T-helper 2 cell treated with Interferon-gamma antibody and Interleukin-4, amounts not matched to agents 5 μg/mL and 100 μg/mL, for 36 hours (primary cell): ENCODE results near the gene MYO1D.

Source experiments
- DNase-seq: peaks from one replicate; pipeline ENCODE4 v3.0.0; 2021; ENCODE audit warnings: low spot score
- H3K27ac Mint-ChIP-seq: one replicate; pipeline ENCODE4 v1.8.0; 2021; ENCODE audit warnings: mild to moderate bottlenecking, mixed read lengths
- H3K27me3 Mint-ChIP-seq: one replicate; pipeline ENCODE4 v1.8.0; 2021; ENCODE audit warnings: low read depth, mixed read lengths
- H3K36me3 Mint-ChIP-seq: one replicate; pipeline ENCODE4 v1.8.0; 2021; ENCODE audit warnings: low read depth, mixed read lengths
- H3K4me1 Mint-ChIP-seq: one replicate; pipeline ENCODE4 v1.8.0; 2021; ENCODE audit warnings: low read depth, mixed read lengths
- H3K4me3 Mint-ChIP-seq: one replicate; pipeline ENCODE4 v1.8.0; 2022; ENCODE audit warnings: mild to moderate bottlenecking, moderate library complexity, mixed read lengths
- H3K9me3 Mint-ChIP-seq: one replicate; pipeline ENCODE4 v1.8.0; 2021; ENCODE audit warnings: mixed read lengths

Gene MYO1D

DNA sequence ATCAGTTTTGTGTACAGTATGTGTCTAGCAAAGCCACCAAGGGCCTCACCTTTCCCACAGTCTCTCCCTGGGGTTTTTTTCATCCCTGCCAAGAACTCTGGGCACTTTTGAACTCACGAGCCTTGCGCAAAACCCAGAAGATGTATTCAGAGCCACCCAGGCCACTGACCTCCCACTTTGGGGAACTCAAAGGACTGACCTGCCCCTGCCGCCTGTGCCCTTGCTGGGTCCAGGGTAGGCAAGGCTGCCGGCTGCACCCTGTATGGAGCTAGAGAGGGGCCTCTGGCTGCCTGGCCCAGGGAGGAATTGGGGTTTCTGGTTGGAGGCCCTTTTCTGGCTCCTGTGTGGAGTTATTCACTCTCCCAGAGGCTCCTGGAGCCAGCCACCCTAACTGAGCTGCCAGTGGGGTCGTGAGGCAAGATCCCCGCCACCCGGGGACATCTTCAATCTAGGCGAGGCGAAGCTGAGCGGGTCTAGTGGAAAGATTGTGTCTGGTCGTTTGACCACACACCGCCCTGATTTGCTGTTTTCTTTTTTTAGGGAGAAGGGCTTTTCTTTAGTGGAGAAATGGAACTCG is 388.2 kb downstream of the MYO1D start:
- Mint-ChIP-seq H3K36me3 (peaks cover 27% of the 10 kb centered on the region), H3K4me1 (peaks cover 53% of the 10 kb centered on the region), H3K9me3 (no peaks in the 10 kb centered on the region), H3K27me3 (no peaks in the 10 kb centered on the region), H3K4me3 (peak overlapping the region; percentile 91), H3K27ac (no peak overlapping the region)
- no peak for DNase-seq

DNA sequence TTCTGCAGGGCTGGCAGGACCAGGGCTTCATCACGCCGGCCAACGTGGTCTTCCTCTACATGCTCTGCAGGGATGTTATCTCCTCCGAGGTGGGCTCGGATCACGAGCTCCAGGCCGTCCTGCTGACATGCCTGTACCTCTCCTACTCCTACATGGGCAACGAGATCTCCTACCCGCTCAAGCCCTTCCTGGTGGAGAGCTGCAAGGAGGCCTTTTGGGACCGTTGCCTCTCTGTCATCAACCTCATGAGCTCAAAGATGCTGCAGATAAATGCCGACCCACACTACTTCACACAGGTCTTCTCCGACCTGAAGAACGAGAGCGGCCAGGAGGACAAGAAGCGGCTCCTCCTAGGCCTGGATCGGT is 388.8 kb downstream of the MYO1D start:
- DNase-seq: no peak
- H3K36me3 Mint-ChIP-seq: peaks cover 30% of the 10 kb centered on the region
- H3K27ac Mint-ChIP-seq: peak overlapping the region; percentile 84
- H3K9me3 Mint-ChIP-seq: no peaks in the 10 kb centered on the region
- H3K4me3 Mint-ChIP-seq: peak overlapping the region; percentile 91
- no peaks in the 10 kb centered on the region for H3K27me3 Mint-ChIP-seq
- peaks cover 54% of the 10 kb centered on the region for H3K4me1 Mint-ChIP-seq

DNA sequence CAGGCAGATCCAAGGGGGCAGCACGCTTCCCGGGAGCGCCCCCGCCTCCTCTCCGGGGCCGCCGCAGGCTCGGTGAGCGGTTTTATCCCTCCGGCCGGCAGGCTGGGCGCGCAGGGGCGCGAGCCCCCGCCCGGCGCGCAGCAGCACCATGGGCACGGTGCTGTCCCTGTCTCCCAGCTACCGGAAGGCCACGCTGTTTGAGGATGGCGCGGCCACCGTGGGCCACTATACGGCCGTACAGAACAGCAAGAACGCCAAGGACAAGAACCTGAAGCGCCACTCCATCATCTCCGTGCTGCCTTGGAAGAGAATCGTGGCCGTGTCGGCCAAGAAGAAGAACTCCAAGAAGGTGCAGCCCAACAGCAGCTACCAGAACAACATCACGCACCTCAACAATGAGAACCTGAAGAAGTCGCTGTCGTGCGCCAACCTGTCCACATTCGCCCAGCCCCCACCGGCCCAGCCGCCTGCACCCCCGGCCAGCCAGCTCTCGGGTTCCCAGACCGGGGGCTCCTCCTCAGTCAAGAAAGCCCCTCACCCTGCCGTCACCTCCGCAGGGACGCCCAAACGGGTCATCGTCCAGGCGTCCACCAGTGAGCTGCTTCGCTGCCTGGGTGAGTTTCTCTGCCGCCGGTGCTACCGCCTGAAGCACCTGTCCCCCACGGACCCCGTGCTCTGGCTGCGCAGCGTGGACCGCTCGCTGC is 389.3 kb downstream of the MYO1D start:
- Mint-ChIP-seq H3K4me3 (peak overlapping the region; percentile 91), H3K27ac (peak overlapping the region; percentile 84), H3K27me3 (no peaks in the 10 kb centered on the region), H3K9me3 (no peaks in the 10 kb centered on the region), H3K4me1 (peaks cover 49% of the 10 kb centered on the region), H3K36me3 (peaks cover 30% of the 10 kb centered on the region)
- DNase-seq: peak; percentile 26

GRCh38 chr17:32486701-32487472 is 390.0 kb downstream of the MYO1D start, which contains the start of gene CDK5R1:
Gene CDK5R1 (plus strand): TSS chr17:32486993. CDS start chr17:32487621, 628 bp downstream.
- Mint-ChIP-seq H3K27ac (peak within 1 kb of the TSS; percentile 84), H3K36me3 (peaks cover 30% of the 10 kb centered on the region), H3K27me3 (no peaks in the 10 kb centered on the region), H3K9me3 (no peaks in the 10 kb centered on the region), H3K4me1 (peaks cover 42% of the 10 kb centered on the region), H3K4me3 (peak within 1 kb of the TSS; percentile 91)
- DNase-seq: peak; percentile 78

- peaks cover 35% of the 10 kb centered on the region for H3K36me3 Mint-ChIP-seq
- no peaks in the 10 kb centered on the region for H3K9me3 Mint-ChIP-seq
- peak; percentile 68 for DNase-seq
- peak overlapping the region; percentile 75 for H3K4me3 Mint-ChIP-seq
- peaks cover 37% of the 10 kb centered on the region for H3K4me1 Mint-ChIP-seq
- no peaks in the 10 kb centered on the region for H3K27me3 Mint-ChIP-seq
- H3K27ac Mint-ChIP-seq: peak overlapping the region; percentile 52
Observed at GRCh38 chr17:32486111-32486700, 390.7 kb downstream of the MYO1D start.

GRCh38 chr17:32485261-32486110 is 391.4 kb downstream of the MYO1D start:
- Mint-ChIP-seq H3K4me1 (peaks cover 32% of the 10 kb centered on the region), H3K9me3 (no peaks in the 10 kb centered on the region), H3K27ac (peak overlapping the region; percentile 52), H3K27me3 (no peaks in the 10 kb centered on the region), H3K4me3 (peak overlapping the region; percentile 75), H3K36me3 (peaks cover 37% of the 10 kb centered on the region)
- no peak for DNase-seq

GRCh38 chr17:32484628-32485027 is 392.3 kb downstream of the MYO1D start:
- no peak overlapping the region for H3K27ac Mint-ChIP-seq
- H3K36me3 Mint-ChIP-seq: peaks cover 40% of the 10 kb centered on the region
- H3K27me3 Mint-ChIP-seq: no peaks in the 10 kb centered on the region
- peaks cover 24% of the 10 kb centered on the region for H3K4me1 Mint-ChIP-seq
- no peaks in the 10 kb centered on the region for H3K9me3 Mint-ChIP-seq
- no peak for DNase-seq
- no peak overlapping the region for H3K4me3 Mint-ChIP-seq

- Mint-ChIP-seq H3K4me3 (peak overlapping the region; percentile 1), H3K27ac (no peak overlapping the region), H3K9me3 (no peaks in the 10 kb centered on the region), H3K36me3 (peaks cover 39% of the 10 kb centered on the region), H3K4me1 (peaks cover 18% of the 10 kb centered on the region), H3K27me3 (no peaks in the 10 kb centered on the region)
- DNase-seq: no peak
Observed at GRCh38 chr17:32484041-32484461, 392.9 kb downstream of the MYO1D start.

GRCh38 chr17:32483451-32484019 is 393.4 kb downstream of the MYO1D start:
- Mint-ChIP-seq H3K36me3 (peaks cover 38% of the 10 kb centered on the region), H3K27ac (no peak overlapping the region), H3K4me3 (no peak overlapping the region), H3K27me3 (no peaks in the 10 kb centered on the region), H3K4me1 (peaks cover 14% of the 10 kb centered on the region), H3K9me3 (no peaks in the 10 kb centered on the region)
- no peak for DNase-seq

GRCh38 chr17:32482568-32483320 is 394.2 kb downstream of the MYO1D start:
- H3K36me3 Mint-ChIP-seq: peaks cover 37% of the 10 kb centered on the region

DNA sequence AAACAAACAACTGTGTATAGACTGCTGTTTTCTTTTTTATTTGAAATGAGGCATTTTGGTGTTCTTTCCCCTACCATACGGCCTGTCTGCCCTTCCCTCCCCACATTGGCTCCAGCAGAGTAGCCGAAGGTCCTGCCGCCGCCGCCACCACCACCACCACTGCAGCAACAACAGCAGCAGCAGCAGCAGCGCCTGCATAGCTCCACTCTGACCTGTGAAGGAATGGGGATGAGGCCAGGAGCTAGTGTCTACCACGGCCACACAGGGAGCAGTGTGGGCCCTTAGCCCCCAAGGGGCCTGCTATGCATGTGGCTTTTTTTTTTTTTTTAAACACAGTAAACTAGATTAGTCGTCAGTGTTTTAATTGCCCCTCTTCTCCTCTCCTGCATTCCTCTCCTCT is 395.7 kb downstream of the MYO1D start:
- Mint-ChIP-seq H3K27ac (peak overlapping the region; percentile 17), H3K27me3 (no peaks in the 10 kb centered on the region), H3K4me3 (no peak overlapping the region), H3K9me3 (no peaks in the 10 kb centered on the region), H3K4me1 (peaks cover 3% of the 10 kb centered on the region), H3K36me3 (peaks cover 47% of the 10 kb centered on the region)
- DNase-seq: no peak

More at GRCh38 chr17:32482568-32483320, 394.2 kb downstream of the MYO1D start:
- Mint-ChIP-seq H3K27me3 (no peaks in the 10 kb centered on the region), H3K4me1 (peaks cover 6% of the 10 kb centered on the region), H3K9me3 (no peaks in the 10 kb centered on the region), H3K27ac (peak overlapping the region; percentile 36), H3K4me3 (no peak overlapping the region)
- DNase-seq: no peak

DNA sequence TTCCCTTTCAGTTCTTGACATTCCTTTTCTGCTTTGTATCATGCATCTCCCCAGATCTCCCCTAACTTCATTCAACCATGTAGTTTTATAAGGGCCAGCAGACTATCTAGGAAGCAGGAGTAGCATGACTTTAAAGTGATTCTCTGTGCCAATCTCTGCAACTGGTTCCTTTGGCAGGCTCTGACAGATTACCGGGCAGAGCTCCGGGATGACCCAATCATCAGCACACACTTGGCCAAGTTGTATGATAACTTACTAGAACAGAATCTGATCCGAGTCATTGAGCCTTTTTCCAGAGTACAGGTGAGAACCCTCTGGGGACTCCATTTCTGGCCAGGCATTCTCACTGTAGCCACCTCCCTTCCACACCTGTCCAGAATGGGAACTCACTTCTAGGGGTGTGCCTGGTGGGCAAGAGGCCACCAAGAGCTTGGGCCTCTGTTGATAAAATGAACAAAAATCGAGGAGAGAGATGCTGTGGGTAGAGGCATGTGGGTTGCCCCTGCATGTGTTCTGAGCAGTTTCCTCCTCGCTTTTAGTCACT is 397.8 kb downstream of the MYO1D start:
- H3K4me3 Mint-ChIP-seq: no peak overlapping the region
- H3K27ac Mint-ChIP-seq: no peak overlapping the region
- H3K36me3 Mint-ChIP-seq: peaks cover 64% of the 10 kb centered on the region
- peaks cover 3% of the 10 kb centered on the region for H3K4me1 Mint-ChIP-seq
- no peak for DNase-seq
- no peaks in the 10 kb centered on the region for H3K9me3 Mint-ChIP-seq
- no peaks in the 10 kb centered on the region for H3K27me3 Mint-ChIP-seq
